Right renal pelvis (tissue), 4 donors: Measurements from ENCODE around the gene SFMBT1. TPM values are rescaled to one million over a fixed set of nuclear protein-coding genes. Genes with fewer than 3 reads are reported as not detected.
"Not testable (repeated sequence)": the region's sequence is repeated elsewhere in the genome, so short reads cannot be mapped to it uniquely, and the experiment has no call there.

ENCODE experiments used
- DNase-seq, 4 donors: peaks; one replicate each; pipeline ENCODE4 v3.0.0-alpha.2; 2013; ENCODE audit warnings: low read depth in 4 of 4, low spot score in 3 of 4, missing footprints in 1 of 4
- polyA plus RNA-seq, 4 donors: library from polyadenylated mRNA; unstranded; fragments of 120-200 nt; gene quantifications; one replicate each; pipeline ENCODE4 v1.2.1, GENCODE V29; 2013; ENCODE audit not compliant: insufficient read length in 4 of 4

Gene SFMBT1
- polyA plus RNA-seq, 4 donors = 8.5 to 12.5 (median 9.5) TPM

DNA sequence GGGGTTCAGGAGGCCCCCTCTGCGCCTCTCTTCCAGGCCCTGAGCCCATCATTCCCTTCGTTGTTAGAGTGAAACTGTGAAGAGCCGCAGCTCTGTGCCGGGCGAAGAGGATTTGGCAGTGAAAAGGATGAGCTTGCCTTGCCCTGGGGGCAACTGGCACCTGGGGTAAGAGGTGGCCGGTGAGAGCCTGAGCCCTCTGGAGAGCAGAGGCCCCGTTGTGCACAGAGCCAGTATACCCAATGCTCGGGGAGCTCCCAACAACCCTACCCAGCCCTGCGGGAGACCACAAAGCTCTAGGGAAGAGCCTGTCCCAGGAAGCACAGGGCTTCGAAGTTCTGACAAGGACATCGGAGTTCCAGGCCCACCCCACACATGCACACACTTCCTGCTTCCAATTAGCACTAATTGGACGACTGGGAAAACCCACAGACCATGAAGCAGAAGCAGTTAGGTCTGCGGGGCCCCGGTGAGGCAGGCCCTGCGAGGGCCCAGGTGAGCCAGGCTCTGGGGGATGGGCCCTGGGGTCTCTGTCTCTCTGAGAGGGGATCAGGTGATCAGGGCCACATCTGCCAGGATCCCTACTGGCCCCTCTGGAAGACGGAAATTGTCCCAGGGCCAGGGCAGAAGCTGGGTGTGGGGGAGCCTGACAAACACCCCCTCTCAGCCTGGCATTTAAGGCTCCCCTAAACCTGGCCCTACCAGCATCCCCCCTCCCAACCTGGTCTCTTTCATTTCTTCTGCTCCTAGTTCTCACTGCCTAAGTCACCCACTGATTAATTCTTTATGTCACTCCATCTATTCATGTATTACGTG, 27.9 kb upstream of the SFMBT1 start:
- no peak for DNase-seq

DNA sequence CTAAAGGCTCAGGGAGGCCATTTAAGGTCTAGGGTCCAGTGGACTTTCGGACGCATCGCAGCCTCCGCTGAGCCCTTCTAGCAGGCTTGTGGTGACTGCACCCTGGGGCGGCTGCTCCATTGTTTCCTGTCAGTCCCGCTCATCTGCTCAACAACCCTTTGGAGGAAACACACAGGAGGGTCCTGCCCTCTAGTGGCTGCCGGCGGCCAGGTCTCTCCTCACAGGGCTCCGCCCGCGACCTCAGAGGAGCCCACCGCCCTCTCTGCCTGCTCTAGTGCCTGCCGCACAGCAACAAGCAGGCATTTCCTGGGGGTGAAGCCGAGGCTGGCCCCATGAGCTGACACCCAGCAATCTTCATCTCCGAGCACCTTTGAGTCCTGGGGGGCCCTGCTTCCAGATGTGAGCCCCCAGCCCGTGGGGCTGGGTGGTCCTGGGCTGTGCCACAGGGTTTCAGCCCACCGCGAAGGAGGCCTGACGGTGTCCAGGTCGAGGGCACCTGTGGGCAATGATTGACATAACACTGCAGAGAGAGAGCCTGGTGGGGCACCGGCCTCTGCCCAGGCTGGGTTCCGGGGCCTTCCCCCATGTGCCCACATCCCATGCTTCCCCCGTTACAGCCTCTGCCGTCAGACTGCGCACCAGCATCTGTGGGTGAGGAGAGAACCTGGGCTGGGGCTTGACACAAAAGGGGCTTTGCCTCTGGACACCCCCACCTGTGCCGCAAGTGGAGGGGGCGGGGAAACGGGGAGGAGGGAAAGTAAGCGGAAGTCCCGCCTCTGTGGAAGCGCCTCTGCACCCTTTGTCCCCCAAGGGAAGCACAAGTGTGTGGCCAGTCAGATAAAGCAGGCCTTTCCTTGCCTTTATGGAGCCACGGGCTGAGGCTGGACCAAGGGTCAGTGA, 27.0 kb upstream of the SFMBT1 start:
- peak; percentile 42 to 61 (median 49) for DNase-seq

- no peak for DNase-seq
Measured at GRCh38 chr3:53071882-53072431, 26.1 kb upstream of the SFMBT1 start.

DNA sequence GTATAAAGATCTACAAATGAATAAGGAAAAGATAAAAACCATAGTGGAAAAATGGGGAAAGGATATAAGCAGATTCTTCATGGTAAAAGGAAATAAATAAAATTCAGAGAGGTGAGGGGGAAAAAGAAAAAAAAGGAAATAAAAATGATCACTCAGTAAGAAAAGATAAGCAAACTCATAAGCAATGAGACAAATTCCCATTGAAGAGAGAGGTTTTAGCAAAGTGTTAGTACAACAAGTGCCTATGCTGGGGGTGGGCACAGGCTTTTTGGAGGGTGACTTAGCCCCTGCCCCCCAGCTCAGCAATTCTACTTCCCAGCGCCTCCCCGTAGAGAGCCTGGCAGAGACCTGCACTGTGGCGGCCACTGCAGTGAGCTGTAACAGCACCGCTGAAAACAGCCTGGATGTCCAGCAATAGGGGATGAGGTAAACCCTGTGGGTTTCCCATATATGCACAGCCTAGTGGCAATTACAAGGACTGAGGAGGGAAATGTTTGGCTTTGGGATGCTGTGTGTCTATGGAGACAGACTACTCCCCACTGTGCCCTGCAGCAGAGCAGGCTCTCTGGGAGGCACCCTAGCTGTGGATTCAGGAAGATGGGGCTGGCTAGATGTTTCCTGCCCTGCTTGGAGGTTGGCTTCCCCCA, 23.7 kb upstream of the SFMBT1 start:
- DNase-seq = no peak

- DNase-seq = no peak
Measured at GRCh38 chr3:53068176-53068575, 22.3 kb upstream of the SFMBT1 start.

GRCh38 chr3:53067567-53067966, 21.7 kb upstream of the SFMBT1 start:
- DNase-seq = no peak

DNA sequence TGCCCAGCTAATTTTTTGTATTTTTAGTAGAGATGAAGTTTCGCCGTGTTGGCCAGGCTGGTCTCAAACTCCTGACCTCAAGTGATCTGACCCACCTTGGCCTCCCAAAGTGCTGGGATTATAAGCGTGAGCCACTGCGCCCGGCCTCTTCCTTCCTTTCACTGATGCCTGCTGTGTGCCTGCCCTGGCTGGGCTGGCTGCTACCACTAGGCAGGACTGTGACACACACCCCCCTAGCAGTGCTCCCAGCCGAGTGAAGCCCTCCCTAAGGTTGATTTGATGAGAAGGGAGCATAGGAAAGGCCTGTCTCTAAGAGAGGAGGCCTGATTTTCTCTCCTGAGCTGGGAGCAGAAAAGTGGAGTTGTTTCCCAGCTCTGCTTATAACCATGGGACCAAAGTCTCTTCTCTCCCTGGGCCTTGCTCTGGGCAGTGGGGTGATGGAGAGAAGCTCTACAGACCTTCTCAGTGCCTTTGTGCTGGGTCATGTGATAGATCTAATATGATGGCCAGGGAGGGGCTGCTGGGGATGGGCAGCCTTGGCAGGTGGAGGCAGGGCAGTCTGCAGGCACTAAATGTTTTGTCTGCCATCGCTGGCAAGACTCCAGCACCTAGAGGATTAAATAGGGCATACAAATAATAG, 20.1 kb upstream of the SFMBT1 start:
- no peak for DNase-seq

DNA sequence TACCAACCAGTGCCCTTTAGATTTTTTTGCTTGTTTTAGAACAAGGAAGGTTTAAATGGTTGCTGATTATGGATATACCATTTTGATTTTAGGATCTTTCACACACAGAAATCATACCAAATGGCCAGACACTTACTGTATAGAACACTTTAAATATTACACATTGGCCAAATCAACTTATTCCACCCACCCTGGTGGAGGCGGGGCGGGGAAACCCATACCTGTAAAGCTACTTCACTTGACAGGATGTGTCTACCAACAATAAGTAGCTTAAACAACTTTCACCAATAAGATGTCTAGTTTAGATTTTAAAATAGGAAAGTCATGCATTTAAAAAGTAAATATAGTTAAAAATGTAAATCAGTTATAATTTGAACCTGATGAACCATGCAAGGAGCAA, 17.0 kb upstream of the SFMBT1 start:
- DNase-seq = no peak

DNA sequence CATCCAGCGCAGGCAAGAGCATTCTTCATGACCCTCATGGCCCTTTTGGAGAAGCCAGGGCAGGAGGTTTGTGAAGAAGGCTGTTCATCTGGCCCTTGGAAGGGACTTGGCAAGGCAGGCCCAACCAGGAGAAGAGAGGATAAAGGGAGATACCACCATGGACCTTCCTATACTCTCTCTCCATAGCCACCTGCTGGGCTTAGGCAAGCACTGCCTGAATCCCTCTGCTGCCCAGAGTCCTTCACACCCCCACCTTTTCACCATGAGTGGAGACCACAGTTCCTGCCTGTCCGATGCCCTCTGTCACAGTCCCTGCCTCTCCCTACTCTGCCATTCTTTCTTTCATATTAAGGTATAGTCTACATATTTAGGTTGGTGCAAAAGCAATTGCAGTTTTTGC, 10.6 kb upstream of the SFMBT1 start:
- DNase-seq = no peak

GRCh38 chr3:53054233-53054632, 8.4 kb upstream of the SFMBT1 start:
- DNase-seq = not testable (repeated sequence)

- DNase-seq = no peak
Measured at GRCh38 chr3:53051929-53052328, 6.1 kb upstream of the SFMBT1 start.

GRCh38 chr3:53049987-53050386, 4.1 kb upstream of the SFMBT1 start:
- no peak for DNase-seq

GRCh38 chr3:53046171-53047170, 598 bp upstream of the SFMBT1 start:
- peak in 1 of 4 donors; percentile 34 for DNase-seq

- DNase-seq = peak in 2 of 4 donors; percentile 34 to 44
Measured at GRCh38 chr3:53044711-53045517, 959 bp downstream of the SFMBT1 start.

DNA sequence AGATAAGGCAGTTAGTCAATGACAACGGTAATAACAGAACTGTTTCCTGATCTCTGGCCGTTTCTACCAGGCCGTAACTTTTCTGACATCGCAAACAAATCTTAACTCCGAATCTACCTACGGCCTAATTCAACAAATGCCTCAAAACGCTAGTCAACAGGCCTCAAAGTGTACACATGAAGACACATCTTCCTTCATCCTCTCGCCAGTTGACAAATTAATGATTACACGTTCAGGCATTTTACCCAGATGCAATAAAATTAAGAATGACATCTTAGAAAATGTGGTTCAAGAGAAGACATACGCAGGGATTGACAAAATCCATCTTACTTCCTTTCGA, 1.5 kb downstream of the SFMBT1 start:
- DNase-seq = no peak

DNA sequence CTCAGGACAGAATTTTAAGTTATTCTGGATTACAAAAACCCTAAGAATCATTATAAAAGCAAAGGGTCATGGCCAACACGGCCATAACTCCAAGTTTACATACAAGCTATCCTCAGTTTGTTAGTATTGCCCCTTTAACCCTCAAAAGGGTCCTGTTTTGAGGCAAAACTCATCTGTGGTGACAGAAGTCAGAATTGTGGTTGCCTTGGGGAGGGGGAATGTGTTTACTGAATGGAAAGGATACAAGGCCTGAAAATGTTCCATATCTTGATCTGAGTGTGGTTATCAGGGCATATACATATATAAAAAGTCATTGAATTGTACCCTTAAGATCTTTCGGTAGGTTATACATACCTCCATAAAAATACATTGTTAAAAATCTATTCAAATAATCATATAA, 2.1 kb downstream of the SFMBT1 start:
- DNase-seq = no peak

DNA sequence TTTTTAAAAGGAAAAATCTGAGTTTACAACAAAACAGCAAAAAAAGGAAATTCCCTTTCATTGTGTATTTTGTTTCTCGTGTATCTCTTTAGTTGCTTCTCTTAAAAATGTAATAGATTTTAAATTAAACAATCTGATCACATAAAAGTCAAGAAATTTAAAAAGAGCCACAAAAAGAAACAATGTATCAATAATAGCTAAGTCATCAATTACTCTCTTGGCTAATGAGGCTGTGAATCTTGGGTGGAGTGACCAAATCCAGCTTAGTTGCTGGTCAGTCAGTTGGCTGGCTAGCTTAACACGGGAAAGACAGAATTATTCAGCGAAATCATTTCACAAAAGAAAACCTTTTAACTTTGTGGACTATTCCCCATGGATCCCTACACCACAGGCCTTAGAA, 3.2 kb downstream of the SFMBT1 start:
- no peak for DNase-seq

GRCh38 chr3:53040351-53040820, 5.5 kb downstream of the SFMBT1 start:
- no peak for DNase-seq
